ENCODE measurements around the gene ITGB5.

ITGB5 gene

GRCh38 chr3:124893526-124893925 lies 6.4 kb upstream of the ITGB5 start:
- DNase-seq (ENCODE audit: low read depth in 2 of 2): no peak

GRCh38 chr3:124890573-124891190 lies 3.5 kb upstream of the ITGB5 start:
- no peak for DNase-seq (ENCODE audit: low read depth in 2 of 2)

GRCh38 chr3:124888482-124889441 lies 1.6 kb upstream of the ITGB5 start:
- DNase-seq (ENCODE audit: low read depth in 2 of 2): no peak

GRCh38 chr3:124887932-124888298 lies 750 bp upstream of the ITGB5 start:
- DNase-seq (ENCODE audit: low read depth in 2 of 2): no peak

GRCh38 chr3:124886168-124887056 lies 753 bp downstream of the ITGB5 start:
- no peak for DNase-seq (ENCODE audit: low read depth in 2 of 2)

- DNase-seq (ENCODE audit: low read depth in 2 of 2): no peak
Measured at GRCh38 chr3:124885466-124886167, 1.5 kb downstream of the ITGB5 start.

GRCh38 chr3:124884474-124885101 lies 2.6 kb downstream of the ITGB5 start:
- no peak for DNase-seq (ENCODE audit: low read depth in 2 of 2)

GRCh38 chr3:124883766-124884473 lies 3.2 kb downstream of the ITGB5 start:
- DNase-seq (ENCODE audit: low read depth in 2 of 2): no peak

GRCh38 chr3:124882816-124883747 lies 4.1 kb downstream of the ITGB5 start:
- DNase-seq (ENCODE audit: low read depth in 2 of 2): no peak

- no peak for DNase-seq (ENCODE audit: low read depth in 2 of 2)
Measured at GRCh38 chr3:124881976-124882697, 5.0 kb downstream of the ITGB5 start.

GRCh38 chr3:124879337-124879680 lies 7.9 kb downstream of the ITGB5 start:
- DNase-seq (ENCODE audit: low read depth in 2 of 2): no peak

GRCh38 chr3:124878561-124879336 lies 8.4 kb downstream of the ITGB5 start:
- DNase-seq (ENCODE audit: low read depth in 2 of 2): no peak

- no peak for DNase-seq (ENCODE audit: low read depth in 2 of 2)
Measured at GRCh38 chr3:124877674-124878073, 9.5 kb downstream of the ITGB5 start.

- no peak for DNase-seq (ENCODE audit: low read depth in 2 of 2)
Measured at GRCh38 chr3:124876401-124876878, 10.7 kb downstream of the ITGB5 start.

- no peak for DNase-seq (ENCODE audit: low read depth in 2 of 2)
Measured at GRCh38 chr3:124873226-124873625, 13.9 kb downstream of the ITGB5 start.

GRCh38 chr3:124867511-124867910 lies 19.7 kb downstream of the ITGB5 start:
- no peak for DNase-seq (ENCODE audit: low read depth in 2 of 2)

GRCh38 chr3:124862006-124862405 lies 25.2 kb downstream of the ITGB5 start:
- DNase-seq (ENCODE audit: low read depth in 2 of 2): no peak

GRCh38 chr3:124861041-124861440 lies 26.1 kb downstream of the ITGB5 start:
- no peak for DNase-seq (ENCODE audit: low read depth in 2 of 2)

Measured in stimulated activated CD8-positive, alpha-beta memory T cell treated with anti-CD3 and anti-CD28 coated beads, Interleukin-7, amount 100 ng/mL, for 1 hour (primary cell).